Ascending aorta (tissue), 2 donors: ENCODE measurements around the gene SLC25A30. TPM values are rescaled to one million over a fixed set of nuclear protein-coding genes. Genes with fewer than 3 reads are reported as not detected.
"Not testable (repeated sequence)": the region's sequence is repeated elsewhere in the genome, so short reads cannot be mapped to it uniquely, and the experiment has no call there.

Experiments
- DNase-seq, 2 donors: peaks; one replicate each; pipeline ENCODE4 v3.0.0-alpha.2; 2019; ENCODE audit warnings: low spot score in 2 of 2
- H3K27ac ChIP-seq, 2 donors: fragments of 200-600 bp; sonication (generic); one replicate each; pipeline ENCODE4 v1.5.1; 2016 to 2017; ENCODE audit warnings: mild to moderate bottlenecking in 1 of 2
- H3K27me3 ChIP-seq: fragments of 200-600 bp; sonication (generic); one replicate; pipeline ENCODE4 v1.5.1; 2017
- H3K36me3 ChIP-seq, 2 donors: fragments of 200-600 bp; sonication (generic); one replicate each; pipeline ENCODE4 v1.5.1; 2016
- H3K4me1 ChIP-seq, 2 donors: fragments of 200-600 bp; sonication (generic); one replicate each; pipeline ENCODE4 v1.5.1; 2016 to 2017; ENCODE audit warnings: mild to moderate bottlenecking in 1 of 2
- H3K4me3 ChIP-seq, 2 donors: fragments of 200-600 bp; sonication (generic); one replicate each; pipeline ENCODE4 v1.5.1; 2016 to 2017; ENCODE audit warnings: mild to moderate bottlenecking in 1 of 2
- H3K9me3 ChIP-seq, 2 donors: fragments of 200-600 bp; sonication (generic); one replicate each; pipeline ENCODE4 v1.5.1; 2016
- intact Hi-C: fragments of 100-400 bp; cut with DNase I; formaldehyde crosslinking; loops from one replicate; pipeline ENCODE4 v1.15.1; 2023
- total RNA-seq: library from RNA; depleted of rRNA; stranded (reverse); fragments of >200 nt; gene quantifications from one replicate; pipeline ENCODE4 v1.1.0, GENCODE V29; 2016
- TF ChIP-seq, protein P1 (sequence below), 3 experiments: fragments of 200-600 bp in 2 of 3; fragments of 450-650 bp in 1 of 3; sonication (generic) in 2 of 3; IDR thresholded peaks; one replicate each; pipeline ENCODE4 v1.5.1; 2016 to 2019; ENCODE audit warnings: antibody characterized with exemption in 3 of 3, mild to moderate bottlenecking in 1 of 3, moderate library complexity in 1 of 3

The SLC25A30 gene
- total RNA-seq, 1 donor from 2014 or later: 1.9 TPM

DNA sequence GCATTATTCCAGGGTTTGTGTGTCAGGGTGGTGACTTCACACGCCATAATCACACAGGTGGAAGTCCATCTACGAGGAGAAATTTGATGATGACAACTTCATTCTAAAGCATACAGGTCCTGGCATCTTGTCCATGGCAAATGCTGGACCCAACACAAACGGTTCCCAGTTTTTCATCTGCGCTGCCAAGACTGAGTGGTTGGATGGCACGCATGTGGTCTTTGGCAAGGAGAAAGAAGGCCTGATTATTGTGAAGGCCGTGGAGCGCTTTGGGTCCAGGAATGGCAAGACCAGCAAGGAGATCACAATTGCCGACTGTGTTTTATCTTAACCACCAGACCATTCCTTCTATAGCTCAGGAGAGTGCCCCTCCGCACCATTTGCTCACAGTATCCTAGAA, 18.2 kb upstream of the SLC25A30 start:
- peak in 1 of 2 donors; percentile 31 for DNase-seq
- no peak overlapping the region for H3K27ac ChIP-seq
- H3K27me3 ChIP-seq: no peaks in the 10 kb centered on the region
- H3K9me3 ChIP-seq: no peaks in the 10 kb centered on the region
- no peak overlapping the region for H3K4me3 ChIP-seq
- no peaks in the 10 kb centered on the region for H3K36me3 ChIP-seq
- H3K4me1 ChIP-seq: no peaks in the 10 kb centered on the region
- TF ChIP-seq, protein P1, sequence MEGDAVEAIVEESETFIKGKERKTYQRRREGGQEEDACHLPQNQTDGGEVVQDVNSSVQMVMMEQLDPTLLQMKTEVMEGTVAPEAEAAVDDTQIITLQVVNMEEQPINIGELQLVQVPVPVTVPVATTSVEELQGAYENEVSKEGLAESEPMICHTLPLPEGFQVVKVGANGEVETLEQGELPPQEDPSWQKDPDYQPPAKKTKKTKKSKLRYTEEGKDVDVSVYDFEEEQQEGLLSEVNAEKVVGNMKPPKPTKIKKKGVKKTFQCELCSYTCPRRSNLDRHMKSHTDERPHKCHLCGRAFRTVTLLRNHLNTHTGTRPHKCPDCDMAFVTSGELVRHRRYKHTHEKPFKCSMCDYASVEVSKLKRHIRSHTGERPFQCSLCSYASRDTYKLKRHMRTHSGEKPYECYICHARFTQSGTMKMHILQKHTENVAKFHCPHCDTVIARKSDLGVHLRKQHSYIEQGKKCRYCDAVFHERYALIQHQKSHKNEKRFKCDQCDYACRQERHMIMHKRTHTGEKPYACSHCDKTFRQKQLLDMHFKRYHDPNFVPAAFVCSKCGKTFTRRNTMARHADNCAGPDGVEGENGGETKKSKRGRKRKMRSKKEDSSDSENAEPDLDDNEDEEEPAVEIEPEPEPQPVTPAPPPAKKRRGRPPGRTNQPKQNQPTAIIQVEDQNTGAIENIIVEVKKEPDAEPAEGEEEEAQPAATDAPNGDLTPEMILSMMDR (IDR thresholded peaks at IDR 0.05): no peak
- intact Hi-C loops: no loop called here

DNA sequence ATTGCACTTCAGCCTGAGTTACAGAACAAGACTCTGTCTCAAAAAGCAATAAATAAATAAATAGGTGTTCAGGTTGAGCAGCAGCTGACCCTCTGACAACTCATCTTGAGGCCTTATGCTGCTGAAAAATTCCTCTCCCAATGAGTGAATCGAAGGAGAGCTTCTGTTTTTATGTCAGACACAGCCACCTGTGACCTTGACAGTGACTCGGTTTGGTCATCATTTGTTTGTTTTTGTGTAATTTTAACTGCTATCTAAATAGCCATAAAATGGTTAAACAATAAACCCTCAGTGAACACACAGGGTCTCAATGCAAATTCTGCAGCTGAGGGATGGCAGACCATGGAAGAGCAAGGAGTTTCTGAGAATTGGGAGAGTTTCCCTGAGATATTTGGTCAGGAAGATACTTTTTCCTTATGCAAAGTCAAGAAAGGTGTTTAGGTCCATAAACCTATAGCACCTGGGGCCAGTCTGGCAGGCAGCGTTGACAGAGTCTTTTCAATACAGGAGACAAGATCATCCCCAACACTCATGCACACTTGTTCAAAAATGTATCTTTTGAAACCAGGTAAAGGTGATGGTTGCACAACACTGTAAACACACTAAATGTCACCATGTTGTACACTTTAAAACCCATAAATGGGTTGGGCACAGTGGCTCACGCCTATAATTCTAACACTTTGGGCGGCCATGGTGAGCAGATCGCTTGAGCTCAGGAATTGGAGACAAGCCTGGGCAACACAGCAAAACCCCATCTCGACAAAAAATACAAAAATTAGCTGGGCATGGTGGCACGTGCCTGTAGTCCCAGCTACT, 16.6 kb upstream of the SLC25A30 start:
- Histone ChIP-seq H3K9me3 (no peaks in the 10 kb centered on the region), H3K27me3 (no peaks in the 10 kb centered on the region), H3K4me1 (no peaks in the 10 kb centered on the region), H3K36me3 (no peaks in the 10 kb centered on the region), H3K27ac (no peak overlapping the region), H3K4me3 (no peak overlapping the region)
- intact Hi-C loops: no loop called here
- DNase-seq: peak in 1 of 2 donors; percentile 2
- TF ChIP-seq, protein P1 (IDR thresholded peaks at IDR 0.05): no peak

DNA sequence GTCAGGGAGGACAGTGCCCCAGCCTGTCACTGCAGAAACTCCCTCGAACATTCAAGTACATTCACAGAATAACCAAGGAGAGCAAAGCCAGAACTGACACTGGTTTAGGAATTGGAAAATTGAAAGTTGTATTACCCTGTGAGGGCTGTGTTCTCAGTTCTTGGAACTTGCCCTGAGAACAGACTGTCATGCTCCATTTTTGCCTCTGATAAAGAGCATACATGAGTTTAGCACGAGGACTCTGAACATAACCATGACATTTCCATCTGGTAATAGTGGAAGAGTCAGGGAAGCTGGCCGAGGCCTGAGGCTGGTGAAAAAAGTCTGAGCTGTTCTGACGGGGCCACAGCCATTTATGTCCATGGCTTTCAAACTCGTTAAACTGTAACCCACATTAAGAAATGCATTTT, 15.2 kb upstream of the SLC25A30 start:
- TF ChIP-seq, protein P1 (IDR thresholded peaks at IDR 0.05): no peak
- H3K36me3 ChIP-seq: no peaks in the 10 kb centered on the region
- H3K27ac ChIP-seq: no peak overlapping the region
- H3K4me3 ChIP-seq: no peak overlapping the region
- no peaks in the 10 kb centered on the region for H3K27me3 ChIP-seq
- intact Hi-C loops: no loop called here
- peak in 1 of 2 donors; percentile 5 for DNase-seq
- H3K4me1 ChIP-seq: no peaks in the 10 kb centered on the region
- no peaks in the 10 kb centered on the region for H3K9me3 ChIP-seq

DNA sequence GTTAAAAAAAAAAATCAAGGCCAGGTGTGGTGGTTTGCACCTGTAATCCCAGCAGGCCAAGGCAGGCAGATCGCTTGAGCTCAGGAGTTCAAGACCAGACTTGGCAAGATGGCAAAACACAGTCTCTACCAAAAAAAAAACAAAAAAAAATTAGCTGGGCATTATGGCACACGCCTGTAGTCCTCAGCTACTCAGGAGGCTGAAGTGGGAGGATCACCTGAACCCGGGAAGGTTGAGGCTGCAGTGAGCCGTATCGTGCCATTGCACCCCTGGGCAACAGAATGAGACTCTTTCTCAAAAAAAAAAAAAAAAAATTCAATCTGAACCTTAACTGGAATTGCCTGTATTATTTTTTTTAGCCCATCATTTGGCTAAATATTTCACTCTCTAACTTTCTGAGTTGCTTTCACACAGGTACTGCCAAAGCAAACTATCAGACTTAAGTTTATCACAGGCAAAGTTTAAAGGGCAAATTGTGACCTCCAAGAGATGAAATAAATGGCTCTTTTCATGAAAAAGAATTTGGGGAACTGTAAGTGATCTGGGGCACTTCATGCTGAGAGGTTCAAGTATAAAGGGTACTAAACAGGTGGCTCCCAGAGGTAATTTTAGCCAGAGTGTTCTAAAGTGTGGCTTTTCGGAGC, 14.7 kb upstream of the SLC25A30 start:
- Histone ChIP-seq H3K9me3 (no peaks in the 10 kb centered on the region), H3K36me3 (no peaks in the 10 kb centered on the region), H3K27ac (no peak overlapping the region), H3K27me3 (no peaks in the 10 kb centered on the region), H3K4me1 (no peaks in the 10 kb centered on the region), H3K4me3 (no peak overlapping the region)
- DNase-seq: peak in 1 of 2 donors; percentile 8
- intact Hi-C loops: no loop called here
- TF ChIP-seq, protein P1 (IDR thresholded peaks at IDR 0.05): no peak

DNA sequence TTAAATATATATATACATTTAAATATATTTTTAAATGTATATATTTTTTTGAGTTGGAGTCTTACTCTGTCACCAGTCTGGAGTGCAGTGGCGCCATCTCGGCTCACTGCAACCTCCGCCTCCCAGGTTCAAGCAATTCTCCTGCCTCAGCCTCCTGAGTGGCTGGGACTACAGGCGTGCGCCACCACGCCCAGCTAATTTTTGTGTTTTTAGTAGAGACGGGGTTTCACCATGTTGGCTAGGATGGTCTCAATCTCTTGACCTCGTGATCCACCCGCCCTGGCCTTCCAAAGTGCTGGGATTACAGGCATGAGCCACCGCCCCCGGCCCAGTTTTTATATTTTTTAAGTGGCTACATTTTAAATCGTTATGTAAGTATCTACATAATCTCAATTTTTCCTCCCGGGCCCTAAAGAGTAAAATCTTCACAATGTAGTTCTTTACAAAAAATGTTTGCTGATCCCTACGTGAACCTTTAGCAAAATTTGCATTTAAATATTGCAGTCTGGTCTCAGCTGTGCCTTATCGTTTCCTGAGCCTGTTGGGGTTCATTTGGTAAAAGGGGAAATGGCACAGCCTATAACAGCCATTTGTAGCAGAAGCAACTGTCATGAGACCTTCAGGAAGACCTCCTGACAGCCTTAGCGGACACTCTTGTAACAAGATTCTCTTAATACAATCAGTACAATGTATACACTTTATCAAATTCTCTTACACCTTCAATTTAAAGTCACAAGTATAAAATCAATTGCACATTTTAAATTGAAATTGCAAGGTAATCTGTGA, 8.1 kb upstream of the SLC25A30 start:
- H3K4me3 ChIP-seq, H3K27me3 ChIP-seq, intact Hi-C loops, H3K36me3 ChIP-seq, H3K4me1 ChIP-seq, H3K9me3 ChIP-seq, H3K27ac ChIP-seq: not testable (repeated sequence)
- peak in 1 of 2 donors; percentile 64 for DNase-seq
